Measurements from ENCODE around the gene SH3D19.

- no peak for TF ChIP-seq CTCF (IDR thresholded peaks at IDR 0.05)
- TF ChIP-seq POLR2A (IDR thresholded peaks at IDR 0.05), result no peak
Measured at GRCh38 chr4:151192556-151193235, 132.7 kb downstream of the SH3D19 start.
